ENCODE data around the gene PP2D1. TPM values are rescaled to one million over a fixed set of nuclear protein-coding genes. Genes with fewer than 3 reads are reported as not detected.

Gene PP2D1
- total and polyA plus RNA-seq, 2 donors (not counting 3 experiments of a cell fraction or from before 2014, with no cell fraction given): not detected

GRCh38 chr3:20039765-20040547 lies 27.9 kb upstream of the PP2D1 start, which contains the start of gene KAT2B:
Gene KAT2B (plus strand): TSS chr3:20040446. CDS start chr3:20040478, 32 bp downstream.
- BruUV-seq (replicated peaks): no TSS peak
- H3K9me1 ChIP-seq (replicated peaks; ENCODE audit: control insufficient read depth, extremely low read depth, insufficient read depth, low read length): no peaks in the 10 kb centered on the region
- intact Hi-C loops (cut with micrococcal nuclease) (loop anchor here (1.0 to 5.0 kb wide), 7 partner anchors 17 to 217 kb away; partner anchors contain the start of genes RAB5A and SGO1), dilution Hi-C loops (cut with MboI; ENCODE audit: extremely low pct_ligation_motif_present, low sequenced_read_pairs) (no loop called here)
- peak within 1 kb of the TSS; percentile 42 for H3K27ac ChIP-seq (ENCODE audit: insufficient read depth, low read depth, low read length)
- TF ChIP-seq CTCF (IDR thresholded peaks at IDR 0.05; ENCODE audit: extremely low read depth in 1 of 2, insufficient read depth in 1 of 2, low read depth in 1 of 2, low read length in 2 of 2): peak; percentile 35 to 77
- TF ChIP-seq POLR2AphosphoS5 (IDR thresholded peaks at IDR 0.05; ENCODE audit: insufficient read depth, low read depth, low read length): peak; percentile 36
- TF ChIP-seq JUN (IDR thresholded peaks at IDR 0.05; ENCODE audit: borderline replicate concordance, insufficient read depth, insufficient read length, low read depth): no peak
- H3K9ac ChIP-seq (replicated peaks; ENCODE audit: extremely low read depth, insufficient read depth, low read length): peak within 1 kb of the TSS; percentile 71
- H4K20me1 ChIP-seq (replicated peaks; ENCODE audit: control insufficient read depth, extremely low read depth, insufficient read depth, low read length): no peaks in the 10 kb centered on the region
- H3K27me3 ChIP-seq (ENCODE audit: control insufficient read depth in 2 of 2, insufficient read depth in 2 of 2, low read length in 2 of 2): no peaks in the 10 kb centered on the region
- POLR2A ChIA-PET: interaction anchor here (0.5 kb wide), 1 partner anchor 217 kb away, joined by 3 read pairs; no protein-coding TSS in a partner anchor
- H3K4me2 ChIP-seq (ENCODE audit: insufficient read depth, low read length): peak within 1 kb of the TSS; percentile 100
- H3K79me2 ChIP-seq (ENCODE audit: control insufficient read depth, insufficient read depth, low read length): no peaks in the 10 kb centered on the region
- H3K9me3 ChIP-seq (replicated peaks; ENCODE audit: control insufficient read depth, insufficient read depth, low read length): no peaks in the 10 kb centered on the region
- H2AFZ ChIP-seq (ENCODE audit: low read depth, low read length): peak within 1 kb of the TSS; percentile 96
- H3K4me1 ChIP-seq (ENCODE audit: control insufficient read depth, extremely low read depth, insufficient read depth, low read length): peaks cover 16% of the 10 kb centered on the region
- peak; percentile 79 for DNase-seq (ENCODE audit: low read depth, low spot score)
- H3K4me3 ChIP-seq (replicated peaks in 1 of 3; ENCODE audit: insufficient read depth in 1 of 3, low read depth in 1 of 3, low read length in 3 of 3): peak within 1 kb of the TSS; percentile 55 to 95 (median 94)
- CTCF ChIA-PET: interaction anchor here (0.6 to 1.8 kb wide), 6 partner anchors 12 to 154 kb away, joined by 3 to 11 read pairs (median 4); no protein-coding TSS in a partner anchor
- H3K36me3 ChIP-seq (ENCODE audit: control insufficient read depth in 2 of 2, extremely low read depth in 1 of 2, insufficient read depth in 2 of 2, low read length in 2 of 2): no peaks in the 10 kb centered on the region
- no peak for FAIRE-seq
